Glomerular endothelial cell (primary cell): ENCODE data around the gene LRSAM1. TPM values are rescaled to one million over a fixed set of nuclear protein-coding genes. Genes with fewer than 3 reads are reported as not detected.
"Not testable (repeated sequence)": the region's sequence is repeated elsewhere in the genome, so short reads cannot be mapped to it uniquely, and the experiment has no call there.

Experiments used
- DNase-seq: peaks from one replicate; pipeline ENCODE4 v3.0.0-alpha.2; 2011; ENCODE audit warnings: low read depth, low spot score; ENCODE audit errors: extremely low read depth
- total RNA-seq: library from RNA; depleted of rRNA; stranded (reverse); fragments of >200 nt; gene quantifications from 2 replicates; pipeline ENCODE4 v1.2.3, GENCODE V29; 2015

Gene LRSAM1
- total RNA-seq, 1 donor from 2014 or later = 37.7 TPM

- DNase-seq = no peak
These were observed 4.1 kb downstream of the LRSAM1 start for GRCh38 chr9:127455324-127455992.

GRCh38 chr9:127457191-127457878 is 6.0 kb downstream of the LRSAM1 start:
- DNase-seq = no peak

GRCh38 chr9:127458921-127459320 is 7.6 kb downstream of the LRSAM1 start:
- DNase-seq = no peak

- DNase-seq = no peak
These were observed 12.1 kb downstream of the LRSAM1 start for GRCh38 chr9:127463382-127463781.

GRCh38 chr9:127463911-127464310 is 12.6 kb downstream of the LRSAM1 start:
- no peak for DNase-seq

- DNase-seq = not testable (repeated sequence)
These were observed 15.2 kb downstream of the LRSAM1 start for GRCh38 chr9:127466407-127466917.

GRCh38 chr9:127467621-127468020 is 16.3 kb downstream of the LRSAM1 start:
- DNase-seq = no peak

- no peak for DNase-seq
These were observed 19.4 kb downstream of the LRSAM1 start for GRCh38 chr9:127470662-127471061.

GRCh38 chr9:127473501-127473900 is 22.2 kb downstream of the LRSAM1 start:
- DNase-seq = no peak

- no peak for DNase-seq
These were observed 22.6 kb downstream of the LRSAM1 start for GRCh38 chr9:127473932-127474331.

GRCh38 chr9:127474592-127474991 is 23.3 kb downstream of the LRSAM1 start:
- no peak for DNase-seq

- no peak for DNase-seq
These were observed 28.3 kb downstream of the LRSAM1 start for GRCh38 chr9:127479507-127480081.

GRCh38 chr9:127482662-127483061 is 31.4 kb downstream of the LRSAM1 start:
- DNase-seq = no peak

GRCh38 chr9:127485995-127486394 is 34.7 kb downstream of the LRSAM1 start:
- DNase-seq = no peak

- no peak for DNase-seq
These were observed 37.6 kb downstream of the LRSAM1 start for GRCh38 chr9:127488946-127489345.

GRCh38 chr9:127489471-127490115 is 38.3 kb downstream of the LRSAM1 start:
- DNase-seq = no peak

GRCh38 chr9:127490535-127491230 is 39.4 kb downstream of the LRSAM1 start:
- DNase-seq = no peak

- no peak for DNase-seq
These were observed 40.2 kb downstream of the LRSAM1 start for GRCh38 chr9:127491516-127491915.

- DNase-seq = no peak
These were observed 41.3 kb downstream of the LRSAM1 start for GRCh38 chr9:127492616-127493015.

- no peak for DNase-seq
These were observed 42.4 kb downstream of the LRSAM1 start for GRCh38 chr9:127493592-127494303.
